ENCODE measurements around the gene ASB18. TPM values are rescaled to one million over a fixed set of nuclear protein-coding genes. Genes with fewer than 3 reads are reported as not detected.

The ASB18 gene
- total RNA-seq, result not detected in 2 replicates

- POLR2A ChIA-PET, result no interaction called here
- CTCF ChIA-PET, result no interaction called here
- no peak for DNase-seq
Observed at GRCh38 chr2:236264256-236264655, at the start of gene ASB18. ASB18 (minus strand) TSS chr2:236264406; CDS start chr2:236264345, 61 bp downstream.

GRCh38 chr2:236311286-236311685 lies 47.1 kb upstream of the ASB18 start:
- ATAC-seq (ENCODE audit: low read depth), result no peak
- no peak for DNase-seq
- Mint-ChIP-seq H3K4me1 (no peaks in the 10 kb centered on the region), H3K4me3 (no peak overlapping the region), H3K27me3 (peaks cover 14% of the 10 kb centered on the region), H3K9me3 (peaks cover 6% of the 10 kb centered on the region), H3K36me3 (ENCODE audit: low read depth) (no peaks in the 10 kb centered on the region), H3K27ac (no peak overlapping the region)
- ChIA-PET CTCF (no interaction called here), POLR2A (no interaction called here)
- intact Hi-C loops (cut with micrococcal nuclease), result no loop called here
- TF ChIP-seq CTCF (IDR thresholded peaks at IDR 0.05), result no peak

More at GRCh38 chr2:236264256-236264655, at the start of gene ASB18:
- no peak for ATAC-seq (ENCODE audit: low read depth)
- no peak for TF ChIP-seq CTCF (IDR thresholded peaks at IDR 0.05)
- peaks cover 5% of the 10 kb centered on the region for H3K27me3 Mint-ChIP-seq
- H3K4me3 Mint-ChIP-seq, result no peak within 1 kb of the TSS
- intact Hi-C loops (cut with micrococcal nuclease), result no loop called here
- H3K27ac Mint-ChIP-seq, result no peak within 1 kb of the TSS
- H3K36me3 Mint-ChIP-seq (ENCODE audit: low read depth), result no peaks in the 10 kb centered on the region
- peaks cover 6% of the 10 kb centered on the region for H3K9me3 Mint-ChIP-seq
- no peaks in the 10 kb centered on the region for H3K4me1 Mint-ChIP-seq

- POLR2A ChIA-PET, result no interaction called here
- intact Hi-C loops (cut with micrococcal nuclease), result no loop called here
- CTCF ChIA-PET, result interaction anchor here (1.0 kb wide), 1 partner anchor 750 kb away, joined by 3 read pairs; no protein-coding TSS in a partner anchor
- no peak for DNase-seq
- Mint-ChIP-seq H3K4me3 (no peak overlapping the region), H3K27me3 (peaks cover 14% of the 10 kb centered on the region), H3K36me3 (ENCODE audit: low read depth) (no peaks in the 10 kb centered on the region), H3K9me3 (peaks cover 6% of the 10 kb centered on the region), H3K27ac (no peak overlapping the region), H3K4me1 (no peaks in the 10 kb centered on the region)
- no peak for TF ChIP-seq CTCF (IDR thresholded peaks at IDR 0.05)
- no peak for ATAC-seq (ENCODE audit: low read depth)
Observed at GRCh38 chr2:236309669-236310029, 45.4 kb upstream of the ASB18 start.

GRCh38 chr2:236308855-236309668 lies 44.9 kb upstream of the ASB18 start:
- ATAC-seq (ENCODE audit: low read depth) (no peak), DNase-seq (no peak)
- no peak overlapping the region for H3K4me3 Mint-ChIP-seq
- POLR2A ChIA-PET, result no interaction called here
- peaks cover 14% of the 10 kb centered on the region for H3K27me3 Mint-ChIP-seq
- CTCF ChIA-PET, result no interaction called here
- TF ChIP-seq CTCF (IDR thresholded peaks at IDR 0.05), result no peak
- intact Hi-C loops (cut with micrococcal nuclease), result no loop called here
- no peaks in the 10 kb centered on the region for H3K36me3 Mint-ChIP-seq (ENCODE audit: low read depth)
- H3K4me1 Mint-ChIP-seq, result no peaks in the 10 kb centered on the region
- H3K9me3 Mint-ChIP-seq, result peaks cover 6% of the 10 kb centered on the region
- no peak overlapping the region for H3K27ac Mint-ChIP-seq

GRCh38 chr2:236307641-236308040 lies 43.4 kb upstream of the ASB18 start:
- Mint-ChIP-seq H3K4me1 (no peaks in the 10 kb centered on the region), H3K36me3 (ENCODE audit: low read depth) (no peaks in the 10 kb centered on the region), H3K4me3 (no peak overlapping the region), H3K9me3 (no peaks in the 10 kb centered on the region), H3K27ac (no peak overlapping the region), H3K27me3 (peaks cover 14% of the 10 kb centered on the region)
- ATAC-seq (ENCODE audit: low read depth) (no peak), DNase-seq (no peak)
- ChIA-PET CTCF (no interaction called here), POLR2A (no interaction called here)
- no peak for TF ChIP-seq CTCF (IDR thresholded peaks at IDR 0.05)
- intact Hi-C loops (cut with micrococcal nuclease), result no loop called here

Data from activated B cell treated with CpG ODN at 0.5 μM for 24 hours (primary cell).